ENCODE results near the gene TRAPPC14. TPM values are rescaled to one million over a fixed set of nuclear protein-coding genes. Genes with fewer than 3 reads are reported as not detected.

The TRAPPC14 gene
- total and polyA plus RNA-seq, 9 of the 15 experiments (the other 6 are each of a cell fraction or from before 2014, with no cell fraction given), result 0.42 to 45.9 (median 18.2) TPM

DNA sequence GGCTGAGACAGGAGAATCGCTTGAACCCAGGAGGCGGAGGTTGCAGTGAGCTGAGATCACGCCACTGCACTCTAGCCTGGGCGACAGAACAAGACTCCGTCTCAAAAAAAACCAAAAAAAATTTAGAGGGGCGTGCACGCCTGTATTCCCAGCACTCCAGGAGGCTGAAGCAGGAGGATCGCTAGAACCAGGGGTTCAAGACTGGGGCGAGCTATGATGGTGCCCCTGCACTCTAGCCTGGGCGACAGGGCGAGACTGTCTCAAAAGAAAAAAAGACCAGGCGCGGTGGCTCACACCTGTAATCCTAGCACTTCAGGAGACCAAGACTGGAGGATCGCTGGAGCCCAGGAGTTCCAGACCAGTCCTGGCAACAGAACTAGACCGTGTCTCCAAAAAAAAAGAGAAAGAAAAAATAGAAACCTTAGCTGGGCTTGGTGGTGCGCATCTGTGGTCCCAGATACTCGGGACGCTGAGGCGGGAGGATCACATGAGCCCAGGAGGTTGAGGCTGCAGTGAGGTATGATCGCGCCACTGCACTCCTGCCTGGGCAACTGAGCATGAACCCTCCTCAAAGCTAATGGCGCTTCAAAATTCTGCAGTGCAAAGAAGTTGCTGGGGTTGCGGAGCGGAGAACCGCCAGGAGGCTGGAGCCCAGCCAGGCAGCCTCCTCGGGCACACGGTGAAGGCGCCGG is 32.1 kb downstream of the TRAPPC14 start:
- in situ Hi-C loops (cut with MboI) (loop anchor here (5.0 kb wide), 2 partner anchors 134 to 209 kb away; partner anchors contain the start of gene TRIM4), intact Hi-C loops (cut with micrococcal nuclease) (loop anchor here (2.0 to 5.0 kb wide), 3 partner anchors 44 to 149 kb away; partner anchors contain the start of genes AZGP1 and ZSCAN21)
- Histone ChIP-seq H4K20me1 (replicated peaks; ENCODE audit: control insufficient read depth, insufficient read depth, low read length) (no peaks in the 10 kb centered on the region), H3K36me3 (ENCODE audit: control insufficient read depth, insufficient read depth, low read length) (no peaks in the 10 kb centered on the region), H3K4me3 (peak overlapping the region; percentile 74), H3K9ac (ENCODE audit: insufficient read depth in 1 of 2, low read depth in 2 of 2, low read length in 2 of 2) (peak overlapping the region; percentile 92 to 100), H3K9me3 (replicated peaks; ENCODE audit: control insufficient read depth, insufficient read depth, low read depth, low read length) (no peaks in the 10 kb centered on the region), H3K79me2 (ENCODE audit: control insufficient read depth, insufficient read depth, low read length) (peaks cover 22% of the 10 kb centered on the region), H3K27me3 (ENCODE audit: control insufficient read depth in 2 of 2, insufficient read depth in 2 of 2, low read length in 2 of 2) (no peaks in the 10 kb centered on the region), H3K9me1 (ENCODE audit: control insufficient read depth, insufficient read depth, low read length) (no peaks in the 10 kb centered on the region), H3K4me2 (ENCODE audit: insufficient read depth, low read length) (peak overlapping the region; percentile 94), H3K27ac (ENCODE audit: extremely low read depth, low read depth, low read length) (peak overlapping the region; percentile 97), H2AFZ (ENCODE audit: low read depth, low read length) (peak overlapping the region; percentile 97), H3K4me1 (replicated peaks in 1 of 2; ENCODE audit: control insufficient read depth in 2 of 2, insufficient read depth in 2 of 2, low read length in 2 of 2) (peaks cover 38 to 66% of the 10 kb centered on the region in 2 experiments)
- POLR2A ChIA-PET, result interaction anchor here (0.5 to 5.7 kb wide), 11 partner anchors 12 to 312 kb away, joined by 3 to 45 read pairs (median 3); partner anchors contain the start of genes AP4M1 and MCM7
- 4% methylated on average over 26 of the region's 29 CpGs for WGBS (ENCODE audit: insufficient coverage, low coverage, missing lambda C conversion rate)
- FAIRE-seq (no peak), DNase-seq (ENCODE audit: extremely low read depth in 1 of 4, low spot score in 3 of 4) (no peak), ATAC-seq (peak; percentile 52)
- CTCF ChIA-PET (ENCODE audit: low intra/inter-chr PET ratio), result interaction anchor here (0.9 kb wide), 1 partner anchor 213 kb away, joined by 3 read pairs; no protein-coding TSS in a partner anchor
- TSS peak; percentile 70 for BruUV-seq (replicated peaks)
- TF ChIP-seq BMI1 (IDR thresholded peaks at IDR 0.05; ENCODE audit: low read length) (no peak), CCNT2 (IDR thresholded peaks at IDR 0.05; ENCODE audit: borderline replicate concordance, extremely low read depth, insufficient read length, low read depth, low read length) (no peak), ZBTB7A (IDR thresholded peaks at IDR 0.05; ENCODE audit: borderline replicate concordance, control insufficient read depth, low read depth, low read length) (no peak), NCOA2 (IDR thresholded peaks at IDR 0.05; ENCODE audit: partially characterized antibody in 2 of 2) (no peak), RREB1 (CRISPR knock-in tag; IDR thresholded peaks at IDR 0.05) (no peak), CREBBP (IDR thresholded peaks at IDR 0.05; ENCODE audit: low read depth, low read length) (no peak), ZNF280B (CRISPR knock-in tag; IDR thresholded peaks at IDR 0.05) (no peak), BRF2 (IDR thresholded peaks at IDR 0.05; ENCODE audit: borderline replicate concordance, insufficient read depth, insufficient read length) (no peak)
- TF ChIP-seq, protein P1, sequence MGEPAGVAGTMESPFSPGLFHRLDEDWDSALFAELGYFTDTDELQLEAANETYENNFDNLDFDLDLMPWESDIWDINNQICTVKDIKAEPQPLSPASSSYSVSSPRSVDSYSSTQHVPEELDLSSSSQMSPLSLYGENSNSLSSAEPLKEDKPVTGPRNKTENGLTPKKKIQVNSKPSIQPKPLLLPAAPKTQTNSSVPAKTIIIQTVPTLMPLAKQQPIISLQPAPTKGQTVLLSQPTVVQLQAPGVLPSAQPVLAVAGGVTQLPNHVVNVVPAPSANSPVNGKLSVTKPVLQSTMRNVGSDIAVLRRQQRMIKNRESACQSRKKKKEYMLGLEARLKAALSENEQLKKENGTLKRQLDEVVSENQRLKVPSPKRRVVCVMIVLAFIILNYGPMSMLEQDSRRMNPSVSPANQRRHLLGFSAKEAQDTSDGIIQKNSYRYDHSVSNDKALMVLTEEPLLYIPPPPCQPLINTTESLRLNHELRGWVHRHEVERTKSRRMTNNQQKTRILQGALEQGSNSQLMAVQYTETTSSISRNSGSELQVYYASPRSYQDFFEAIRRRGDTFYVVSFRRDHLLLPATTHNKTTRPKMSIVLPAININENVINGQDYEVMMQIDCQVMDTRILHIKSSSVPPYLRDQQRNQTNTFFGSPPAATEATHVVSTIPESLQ (CRISPR knock-in tag; IDR thresholded peaks at IDR 0.05), result no peak
